ENCODE data around the gene RHD. TPM values are rescaled to one million over a fixed set of nuclear protein-coding genes. Genes with fewer than 3 reads are reported as not detected.
"Not testable (repeated sequence)": the region's sequence is repeated elsewhere in the genome, so short reads cannot be mapped to it uniquely, and the experiment has no call there.

The RHD gene
- total RNA-seq, 1 experiment from 2014 or later, result 1.3 TPM

- H3K79me2 ChIP-seq (ENCODE audit: insufficient read depth, low read length); H2BK120ac ChIP-seq (ENCODE audit: low read depth, low read length, poor library complexity, severe bottlenecking); H3K9me3 ChIP-seq (ENCODE audit: control insufficient read depth, low read depth, low read length); H4K91ac ChIP-seq (ENCODE audit: insufficient read length, low read depth, low read length); H2BK5ac ChIP-seq (ENCODE audit: insufficient read length, low read length); H3K79me1 ChIP-seq (ENCODE audit: insufficient read depth, low read depth, low read length, poor library complexity, severe bottlenecking); H3K23me2 ChIP-seq (ENCODE audit: insufficient read length, low read depth, low read length, poor library complexity, severe bottlenecking); H3K36me3 Mint-ChIP-seq (ENCODE audit: insufficient read depth in 1 of 3, low read depth in 3 of 3); H3K4ac ChIP-seq (ENCODE audit: low read depth, low read length); H2AK5ac ChIP-seq (ENCODE audit: insufficient read length, low read length); H3T11ph ChIP-seq (ENCODE audit: low read length); H2BK12ac ChIP-seq (ENCODE audit: insufficient read length, low read depth, low read length); H3K18ac ChIP-seq (ENCODE audit: insufficient read length, low read depth, low read length); H4K5ac ChIP-seq (ENCODE audit: insufficient read length, low read depth, low read length); H4K8ac ChIP-seq (replicated peaks; ENCODE audit: insufficient read length, low read depth, low read length); H3K4me1 Mint-ChIP-seq; H3K56ac ChIP-seq (ENCODE audit: insufficient read length, low read depth, low read length); H3K27me3 ChIP-seq (ENCODE audit: insufficient read depth, low read length); H3K9me3 Mint-ChIP-seq; H3K4me1 ChIP-seq (ENCODE audit: insufficient read depth, low read length); H4K20me1 ChIP-seq (ENCODE audit: control insufficient read depth, insufficient read depth, insufficient read length); H2BK15ac ChIP-seq (ENCODE audit: low read depth, low read length); H2AFZ ChIP-seq (ENCODE audit: low read length); H3K27ac Mint-ChIP-seq; H3K9ac ChIP-seq (ENCODE audit: extremely low read depth, insufficient read length, low read length); H3K27ac ChIP-seq (ENCODE audit: insufficient read length, low read depth, low read length); DNase-seq; H3K14ac ChIP-seq (ENCODE audit: insufficient read depth, low read length); H3K4me2 ChIP-seq (ENCODE audit: insufficient read depth, insufficient read length, low read length); H3K4me3 Mint-ChIP-seq; H3K23ac ChIP-seq (ENCODE audit: insufficient read length, low read depth, low read length); H2BK20ac ChIP-seq (ENCODE audit: low read depth, low read length, poor library complexity, severe bottlenecking); H3K27me3 Mint-ChIP-seq (ENCODE audit: low read depth): not testable (repeated sequence)
- no CpG with 5 or more reads among the region's 9 CpGs for WGBS (ENCODE audit: extremely low coverage, insufficient read length, low lambda C conversion rate)
Observed at GRCh38 chr1:25300729-25301128, 28.4 kb downstream of the RHD start.

- H2BK5ac ChIP-seq (ENCODE audit: insufficient read length, low read length); H2BK20ac ChIP-seq (ENCODE audit: low read depth, low read length, poor library complexity, severe bottlenecking); H3K4me1 ChIP-seq (ENCODE audit: insufficient read depth, low read length); H3K23ac ChIP-seq (ENCODE audit: insufficient read length, low read depth, low read length); H3K9me3 Mint-ChIP-seq; H3K14ac ChIP-seq (ENCODE audit: insufficient read depth, low read length); H3K27me3 Mint-ChIP-seq (ENCODE audit: low read depth); H3K27me3 ChIP-seq (ENCODE audit: insufficient read depth, low read length); H3K9me3 ChIP-seq (ENCODE audit: control insufficient read depth, low read depth, low read length); H4K8ac ChIP-seq (replicated peaks; ENCODE audit: insufficient read length, low read depth, low read length); H3K4me1 Mint-ChIP-seq; H2AK5ac ChIP-seq (ENCODE audit: insufficient read length, low read length); H3K23me2 ChIP-seq (ENCODE audit: insufficient read length, low read depth, low read length, poor library complexity, severe bottlenecking); H4K5ac ChIP-seq (ENCODE audit: insufficient read length, low read depth, low read length); H3K36me3 Mint-ChIP-seq (ENCODE audit: insufficient read depth in 1 of 3, low read depth in 3 of 3); DNase-seq; H2BK12ac ChIP-seq (ENCODE audit: insufficient read length, low read depth, low read length); H3K79me1 ChIP-seq (ENCODE audit: insufficient read depth, low read depth, low read length, poor library complexity, severe bottlenecking); H2AFZ ChIP-seq (ENCODE audit: low read length); H2BK120ac ChIP-seq (ENCODE audit: low read depth, low read length, poor library complexity, severe bottlenecking); H3K56ac ChIP-seq (ENCODE audit: insufficient read length, low read depth, low read length); H3K79me2 ChIP-seq (ENCODE audit: insufficient read depth, low read length); H3K18ac ChIP-seq (ENCODE audit: insufficient read length, low read depth, low read length); H3K27ac Mint-ChIP-seq; H3K27ac ChIP-seq (ENCODE audit: insufficient read length, low read depth, low read length); H2BK15ac ChIP-seq (ENCODE audit: low read depth, low read length); H3K4me3 Mint-ChIP-seq; H3K4me2 ChIP-seq (ENCODE audit: insufficient read depth, insufficient read length, low read length); H3T11ph ChIP-seq (ENCODE audit: low read length); H4K20me1 ChIP-seq (ENCODE audit: control insufficient read depth, insufficient read depth, insufficient read length); H4K91ac ChIP-seq (ENCODE audit: insufficient read length, low read depth, low read length); H3K4ac ChIP-seq (ENCODE audit: low read depth, low read length); H3K9ac ChIP-seq (ENCODE audit: extremely low read depth, insufficient read length, low read length): not testable (repeated sequence)
- no CpG with 5 or more reads among the region's 3 CpGs for WGBS (ENCODE audit: extremely low coverage, insufficient read length, low lambda C conversion rate)
Observed at GRCh38 chr1:25302330-25302729, 30.0 kb downstream of the RHD start.
